SU-DHL-6 (cell line): Measurements from ENCODE around the gene DNAJB5.

ENCODE experiments used
- H2AFZ ChIP-seq: fragments of 200-600 bp; sonication (generic); 2 replicates; pipeline ENCODE4 v1.6.1; 2014; ENCODE audit warnings: low read depth, mild to moderate bottlenecking, moderate library complexity, mixed read lengths, antibody characterized with exemption, low read length; ENCODE audit not compliant: severe bottlenecking
- H3F3A ChIP-seq: fragments of 200-600 bp; shearing (Covaris generic); 2 replicates; pipeline ENCODE4 v1.6.0; 2016; ENCODE audit warnings: antibody characterized with exemption, mild to moderate bottlenecking; ENCODE audit not compliant: insufficient read depth
- H3K27ac ChIP-seq: fragments of 200-600 bp; sonication (generic); 2 replicates; pipeline ENCODE4 v1.5.1; 2016; ENCODE audit warnings: low read depth, mild to moderate bottlenecking, low read length, moderate library complexity, mixed read lengths
- H3K27me3 ChIP-seq: fragments of 200-600 bp; sonication (generic), shearing (Covaris generic); 2 replicates; pipeline ENCODE4 v1.6.0; 2014; ENCODE audit warnings: mild to moderate bottlenecking, low read length
- H3K36me3 ChIP-seq: fragments of 200-600 bp; sonication (generic); 2 replicates; pipeline ENCODE4 v1.6.1; 2014; ENCODE audit warnings: mild to moderate bottlenecking, low read length, mixed read lengths
- H3K4me2 ChIP-seq: fragments of 300-600, 200-600 bp; shearing (Covaris generic), sonication (generic); 2 replicates; pipeline ENCODE4 v1.6.0; 2014; ENCODE audit warnings: low read length, low read depth, mild to moderate bottlenecking; ENCODE audit not compliant: poor library complexity, severe bottlenecking
- H3K4me3 ChIP-seq: fragments of 200-600 bp; sonication (generic); 2 replicates; pipeline ENCODE4 v1.5.1; 2014; ENCODE audit warnings: antibody characterized with exemption, low read length, mild to moderate bottlenecking, mixed read lengths; ENCODE audit not compliant: insufficient read depth, poor library complexity, severe bottlenecking
- H3K79me2 ChIP-seq: fragments of 200-600 bp; sonication (generic); 2 replicates; pipeline ENCODE4 v1.6.1; 2014; ENCODE audit warnings: mild to moderate bottlenecking, low read length, moderate library complexity; ENCODE audit not compliant: insufficient read depth
- H3K9ac ChIP-seq: fragments of 200-600 bp; sonication (generic); 2 replicates; pipeline ENCODE4 v1.7.0; 2014; ENCODE audit warnings: mild to moderate bottlenecking, low read length
- H3K9me2 ChIP-seq: fragments of 200-600 bp; sonication (generic); replicated peaks from 2 replicates; pipeline ENCODE4 v1.6.1; 2014; ENCODE audit warnings: low read length; ENCODE audit not compliant: insufficient read depth
- H3K9me3 ChIP-seq: fragments of 200-600 bp; sonication (generic); 2 replicates; pipeline ENCODE4 v1.6.1; 2014; ENCODE audit warnings: low read length, mixed read lengths; ENCODE audit not compliant: insufficient read depth
- H4K20me1 ChIP-seq: fragments of 200-600 bp; sonication (generic); 2 replicates; pipeline ENCODE4 v1.6.1; 2014; ENCODE audit warnings: low read depth, mild to moderate bottlenecking, antibody characterized with exemption, low read length, moderate library complexity, mixed read lengths
- EZH2phosphoT487 ChIP-seq: fragments of 200-600 bp; sonication (generic), shearing (Covaris generic); conservative IDR thresholded peaks from 2 replicates; pipeline ENCODE4 v1.6.1; 2018; ENCODE audit warnings: mild to moderate bottlenecking, antibody characterized with exemption, low read length, moderate library complexity, mixed read lengths
- TF ChIP-seq, protein P1 (sequence below): fragments of 200-600 bp; sonication (generic); IDR thresholded peaks from one replicate; pipeline ENCODE4 v1.5.1; 2017; ENCODE audit warnings: antibody characterized with exemption, mild to moderate bottlenecking, low read length, moderate library complexity; ENCODE audit not compliant: insufficient read depth, poor library complexity, severe bottlenecking

DNAJB5 gene

DNA sequence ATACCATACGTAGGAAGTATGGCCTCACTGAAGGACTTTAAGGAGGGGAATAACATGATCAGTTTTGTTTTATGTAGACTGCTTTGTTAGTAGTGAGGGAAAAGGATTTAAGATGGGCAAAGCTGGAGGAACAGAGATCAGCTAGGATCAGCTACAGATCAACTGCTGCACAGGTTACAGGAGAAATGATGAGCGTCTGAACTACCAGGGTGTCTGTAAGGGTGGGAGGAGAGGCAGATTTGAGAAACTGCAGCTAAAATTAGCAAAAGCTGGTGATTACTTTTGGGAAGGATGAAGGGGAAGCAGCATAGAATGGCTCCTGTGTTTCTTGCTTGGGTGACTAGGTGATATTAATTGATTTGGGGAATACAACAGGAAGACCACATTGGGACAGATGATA, 43.6 kb downstream of the DNAJB5 start:
- Histone ChIP-seq H3K9me3 (no peaks in the 10 kb centered on the region), H4K20me1 (no peaks in the 10 kb centered on the region), H3K9me2 (no peaks in the 10 kb centered on the region), H3K27ac (no peak overlapping the region), H3K36me3 (no peaks in the 10 kb centered on the region), H3K79me2 (no peaks in the 10 kb centered on the region), H3K27me3 (no peaks in the 10 kb centered on the region), H3K4me3 (no peak overlapping the region), H3K9ac (no peak overlapping the region), H2AFZ (no peak overlapping the region), H3F3A (no peaks in the 10 kb centered on the region), H3K4me2 (no peak overlapping the region)
- TF ChIP-seq, protein P1, sequence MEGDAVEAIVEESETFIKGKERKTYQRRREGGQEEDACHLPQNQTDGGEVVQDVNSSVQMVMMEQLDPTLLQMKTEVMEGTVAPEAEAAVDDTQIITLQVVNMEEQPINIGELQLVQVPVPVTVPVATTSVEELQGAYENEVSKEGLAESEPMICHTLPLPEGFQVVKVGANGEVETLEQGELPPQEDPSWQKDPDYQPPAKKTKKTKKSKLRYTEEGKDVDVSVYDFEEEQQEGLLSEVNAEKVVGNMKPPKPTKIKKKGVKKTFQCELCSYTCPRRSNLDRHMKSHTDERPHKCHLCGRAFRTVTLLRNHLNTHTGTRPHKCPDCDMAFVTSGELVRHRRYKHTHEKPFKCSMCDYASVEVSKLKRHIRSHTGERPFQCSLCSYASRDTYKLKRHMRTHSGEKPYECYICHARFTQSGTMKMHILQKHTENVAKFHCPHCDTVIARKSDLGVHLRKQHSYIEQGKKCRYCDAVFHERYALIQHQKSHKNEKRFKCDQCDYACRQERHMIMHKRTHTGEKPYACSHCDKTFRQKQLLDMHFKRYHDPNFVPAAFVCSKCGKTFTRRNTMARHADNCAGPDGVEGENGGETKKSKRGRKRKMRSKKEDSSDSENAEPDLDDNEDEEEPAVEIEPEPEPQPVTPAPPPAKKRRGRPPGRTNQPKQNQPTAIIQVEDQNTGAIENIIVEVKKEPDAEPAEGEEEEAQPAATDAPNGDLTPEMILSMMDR = no peak
- TF ChIP-seq EZH2phosphoT487 = no peak

DNA sequence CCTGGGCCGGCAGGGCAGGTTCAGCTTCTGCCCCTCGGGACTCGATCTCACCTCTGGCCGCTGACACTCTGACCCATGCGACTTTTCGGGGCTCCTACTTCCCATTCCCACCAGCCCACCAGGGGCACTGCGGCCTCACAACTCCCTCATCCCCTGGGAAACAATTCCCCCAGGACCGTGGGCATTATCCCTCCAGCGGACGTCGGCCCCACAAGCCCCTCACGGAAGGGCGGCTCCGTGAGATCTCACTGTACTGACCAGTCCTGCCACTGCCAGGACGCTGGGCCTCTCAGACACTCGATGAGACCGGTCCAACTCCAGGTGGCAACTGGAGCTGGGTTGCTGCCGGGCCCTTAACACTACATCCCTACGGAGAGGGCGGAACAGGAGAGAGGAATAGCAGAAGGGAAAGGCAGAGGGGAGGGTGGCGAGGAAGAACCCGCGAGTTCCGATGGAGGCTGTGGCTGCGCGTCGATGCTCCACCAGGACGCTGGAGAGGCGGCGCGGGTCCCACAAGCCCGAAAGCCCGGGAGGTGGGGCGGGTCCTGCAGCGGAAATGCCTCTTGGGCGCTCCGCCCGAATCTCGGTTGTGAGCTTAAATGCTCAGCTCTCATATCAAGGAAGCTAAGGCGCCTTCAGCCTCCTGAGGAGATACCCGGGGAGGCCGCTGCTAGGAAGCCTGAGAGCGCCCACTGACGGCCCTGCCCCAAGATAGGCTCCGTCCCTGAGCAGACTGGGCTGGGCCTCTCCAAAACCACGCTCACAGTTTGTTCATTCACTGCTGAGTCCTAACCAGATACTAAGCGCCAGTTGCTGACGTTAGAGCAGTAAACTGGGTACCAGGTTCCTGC, 46.5 kb downstream of the DNAJB5 start:
- Histone ChIP-seq H3K9me3 (no peaks in the 10 kb centered on the region), H3K79me2 (no peaks in the 10 kb centered on the region), H3K9ac (no peak overlapping the region), H3K36me3 (no peaks in the 10 kb centered on the region), H3K4me3 (no peak overlapping the region), H3K4me2 (no peak overlapping the region), H3K27me3 (no peaks in the 10 kb centered on the region), H3F3A (no peaks in the 10 kb centered on the region), H3K9me2 (no peaks in the 10 kb centered on the region), H2AFZ (no peak overlapping the region), H4K20me1 (no peaks in the 10 kb centered on the region), H3K27ac (no peak overlapping the region)
- TF ChIP-seq, protein P1 = no peak
- TF ChIP-seq EZH2phosphoT487 = no peak

DNA sequence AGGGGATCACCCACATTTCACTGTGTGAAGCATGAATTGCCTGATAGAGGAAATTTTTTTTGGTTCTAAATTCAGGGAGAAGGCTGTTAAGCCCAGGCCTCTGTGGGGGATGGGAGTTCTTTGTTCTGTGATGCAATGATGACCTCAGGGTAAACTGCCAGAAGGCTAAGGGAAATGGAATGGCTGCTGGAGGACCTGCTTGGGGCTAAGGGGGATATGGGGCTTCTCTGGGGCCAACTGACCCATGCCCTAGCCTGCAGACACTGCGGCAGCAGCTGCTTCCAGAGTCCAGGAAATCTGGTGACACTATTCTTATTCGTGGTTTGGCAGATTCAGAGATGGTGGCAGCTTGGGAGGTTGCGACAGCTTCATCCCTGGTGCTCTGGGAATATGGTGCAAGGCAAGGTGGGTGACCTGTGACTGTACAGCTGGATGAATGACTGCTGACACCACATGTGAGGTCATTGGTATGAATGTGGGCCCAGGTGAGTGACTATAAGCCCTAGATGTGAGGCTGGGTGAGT, 52.6 kb downstream of the DNAJB5 start:
- H3K36me3 ChIP-seq = no peaks in the 10 kb centered on the region
- H3K9me2 ChIP-seq = no peaks in the 10 kb centered on the region
- no peak overlapping the region for H3K4me2 ChIP-seq
- H3K9me3 ChIP-seq = no peaks in the 10 kb centered on the region
- no peak overlapping the region for H3K27ac ChIP-seq
- no peak for TF ChIP-seq EZH2phosphoT487
- TF ChIP-seq, protein P1 = no peak
- no peaks in the 10 kb centered on the region for H4K20me1 ChIP-seq
- no peaks in the 10 kb centered on the region for H3F3A ChIP-seq
- H3K4me3 ChIP-seq = no peak overlapping the region
- H2AFZ ChIP-seq = no peak overlapping the region
- H3K9ac ChIP-seq = no peak overlapping the region
- no peaks in the 10 kb centered on the region for H3K27me3 ChIP-seq
- no peaks in the 10 kb centered on the region for H3K79me2 ChIP-seq
